ENCODE results near the gene HRAS. TPM values are rescaled to one million over a fixed set of nuclear protein-coding genes. Genes with fewer than 3 reads are reported as not detected.

HRAS gene
- total and polyA plus RNA-seq, 2 of the 13 experiments (the other 11 are each of a cell fraction or from before 2014, with no cell fraction given): 32.9 to 50.0 TPM

GRCh38 chr11:559020-559620 is 23.7 kb upstream of the HRAS start:
- in situ Hi-C loops (cut with HindIII; ENCODE audit: extremely low pct_ligation_motif_present, low pct_unique_long_range_greater_than_20kb): loop anchor here (5.0 to 10.0 kb wide), 2 partner anchors 38 to 66 kb away; partner anchors contain the start of genes CDHR5 and SCT
- peak overlapping the region; percentile 95 for H3K4me2 ChIP-seq (ENCODE audit: low read depth, low read length)
- H3K36me3 ChIP-seq (replicated peaks in 1 of 2; ENCODE audit: control insufficient read depth in 1 of 2, insufficient read depth in 2 of 2, low read length in 2 of 2): peaks cover 0 to 2% of the 10 kb centered on the region in 2 experiments; a peak in 3 of 5 replicates
- ChIA-PET CTCF (ENCODE audit: low intra/inter-chr PET ratio, low total read pairs) (no interaction called here), POLR2A (interaction anchor here (0.8 to 2.1 kb wide), 13 partner anchors 8 to 352 kb away, joined by 3 to 27 read pairs (median 5); partner anchors contain the start of genes BET1L, DEAF1, PHRF1 and RIC8A)
- H3K4me3 ChIP-seq (replicated peaks in 1 of 3; ENCODE audit: insufficient read depth in 1 of 3, low read depth in 2 of 3, low read length in 3 of 3): peak overlapping the region in 2 of 3 experiments; percentile 85 to 92; a peak in 2 of 6 replicates
- H3K9me3 ChIP-seq (ENCODE audit: low read length): no peaks in the 10 kb centered on the region
- H3K79me2 ChIP-seq (ENCODE audit: insufficient read depth, low read length): peaks cover 8% of the 10 kb centered on the region
- no peak overlapping the region for H2AFZ ChIP-seq (ENCODE audit: low read length)
- peak overlapping the region; percentile 34 for H3K27ac ChIP-seq (ENCODE audit: extremely low read length, insufficient read depth, low read length)
- H4K20me1 ChIP-seq (ENCODE audit: insufficient read depth, low read length): 0 out of 2 replicates have a peak, but pooled peaks cover 3% of the 10 kb centered on the region
- FAIRE-seq (no peak), ATAC-seq (no peak), DNase-seq (ENCODE audit: low spot score) (no peak)
- no TSS peak for BruUV-seq (replicated peaks)
- intact Hi-C loops (cut with micrococcal nuclease; ENCODE audit: unreplicated experiment): loop anchor here (10.0 kb wide), 1 partner anchor 56 kb away; the partner anchor contains the start of gene IRF7
- 48% methylated on average over 3 of the region's 15 CpGs for WGBS (ENCODE audit: low lambda C conversion rate)
- H3K27me3 ChIP-seq (ENCODE audit: control insufficient read depth in 1 of 2, insufficient read depth in 2 of 2, low read length in 2 of 2): no peaks in the 10 kb centered on the region
- peaks cover 72% of the 10 kb centered on the region for H3K4me1 ChIP-seq (ENCODE audit: insufficient read depth, low read length)
- H3K9ac ChIP-seq (ENCODE audit: insufficient read depth, low read depth, low read length): 0 out of 2 replicates have a peak overlapping the region, but pooled peaks have one; percentile 24
- TF ChIP-seq, protein P1, sequence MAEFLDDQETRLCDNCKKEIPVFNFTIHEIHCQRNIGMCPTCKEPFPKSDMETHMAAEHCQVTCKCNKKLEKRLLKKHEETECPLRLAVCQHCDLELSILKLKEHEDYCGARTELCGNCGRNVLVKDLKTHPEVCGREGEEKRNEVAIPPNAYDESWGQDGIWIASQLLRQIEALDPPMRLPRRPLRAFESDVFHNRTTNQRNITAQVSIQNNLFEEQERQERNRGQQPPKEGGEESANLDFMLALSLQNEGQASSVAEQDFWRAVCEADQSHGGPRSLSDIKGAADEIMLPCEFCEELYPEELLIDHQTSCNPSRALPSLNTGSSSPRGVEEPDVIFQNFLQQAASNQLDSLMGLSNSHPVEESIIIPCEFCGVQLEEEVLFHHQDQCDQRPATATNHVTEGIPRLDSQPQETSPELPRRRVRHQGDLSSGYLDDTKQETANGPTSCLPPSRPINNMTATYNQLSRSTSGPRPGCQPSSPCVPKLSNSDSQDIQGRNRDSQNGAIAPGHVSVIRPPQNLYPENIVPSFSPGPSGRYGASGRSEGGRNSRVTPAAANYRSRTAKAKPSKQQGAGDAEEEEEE (CRISPR knock-in tag; IDR thresholded peaks at IDR 0.05; ENCODE audit: borderline replicate concordance): 0 out of 2 replicates have a peak, but pooled peaks have one; percentile 37
- TF ChIP-seq RFX1 (IDR thresholded peaks at IDR 0.05) (peak; percentile 64), SPEN (CRISPR knock-in tag; IDR thresholded peaks at IDR 0.05; ENCODE audit: low read depth) (peak; percentile 52; the same call in 1 of the 2 replicates), EEA1 (CRISPR knock-in tag; IDR thresholded peaks at IDR 0.05; ENCODE audit: borderline replicate concordance) (0 out of 2 replicates have a peak, but pooled peaks have one; percentile 28), SNRNP70 (IDR thresholded peaks at IDR 0.05; ENCODE audit: low read depth, low read length) (no peak), CSRNP1 (CRISPR knock-in tag; IDR thresholded peaks at IDR 0.05) (0 out of 2 replicates have a peak, but pooled peaks have one; percentile 10), SNAPC2 (CRISPR knock-in tag; IDR thresholded peaks at IDR 0.05) (0 out of 2 replicates have a peak, but pooled peaks have one; percentile 34), ZNF564 (CRISPR knock-in tag; IDR thresholded peaks at IDR 0.05) (0 out of 2 replicates have a peak, but pooled peaks have one; percentile 13), ZNF569 (CRISPR knock-in tag; IDR thresholded peaks at IDR 0.05; ENCODE audit: borderline replicate concordance) (no peak), RFX3 (CRISPR knock-in tag; IDR thresholded peaks at IDR 0.05) (peak; percentile 49; the same call in 1 of the 2 replicates), PCBP1 (IDR thresholded peaks at IDR 0.05; ENCODE audit: borderline replicate concordance, low read depth, low read length) (0 out of 2 replicates have a peak, but pooled peaks have one; percentile 35), PATZ1 (CRISPR knock-in tag; IDR thresholded peaks at IDR 0.05) (0 out of 2 replicates have a peak, but pooled peaks have one; percentile 23), KLF12 (CRISPR knock-in tag; IDR thresholded peaks at IDR 0.05; ENCODE audit: borderline replicate concordance) (0 out of 2 replicates have a peak, but pooled peaks have one; percentile 66), ZNF572 (CRISPR knock-in tag; IDR thresholded peaks at IDR 0.05) (0 out of 2 replicates have a peak, but pooled peaks have one; percentile 33)
- TF ChIP-seq, protein P2, sequence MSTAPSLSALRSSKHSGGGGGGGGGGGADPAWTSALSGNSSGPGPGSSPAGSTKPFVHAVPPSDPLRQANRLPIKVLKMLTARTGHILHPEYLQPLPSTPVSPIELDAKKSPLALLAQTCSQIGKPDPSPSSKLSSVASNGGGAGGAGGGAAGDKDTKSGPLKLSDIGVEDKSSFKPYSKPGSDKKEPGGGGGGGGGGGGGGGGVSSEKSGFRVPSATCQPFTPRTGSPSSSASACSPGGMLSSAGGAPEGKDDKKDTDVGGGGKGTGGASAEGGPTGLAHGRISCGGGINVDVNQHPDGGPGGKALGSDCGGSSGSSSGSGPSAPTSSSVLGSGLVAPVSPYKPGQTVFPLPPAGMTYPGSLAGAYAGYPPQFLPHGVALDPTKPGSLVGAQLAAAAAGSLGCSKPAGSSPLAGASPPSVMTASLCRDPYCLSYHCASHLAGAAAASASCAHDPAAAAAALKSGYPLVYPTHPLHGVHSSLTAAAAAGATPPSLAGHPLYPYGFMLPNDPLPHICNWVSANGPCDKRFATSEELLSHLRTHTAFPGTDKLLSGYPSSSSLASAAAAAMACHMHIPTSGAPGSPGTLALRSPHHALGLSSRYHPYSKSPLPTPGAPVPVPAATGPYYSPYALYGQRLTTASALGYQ (CRISPR knock-in tag; IDR thresholded peaks at IDR 0.05): no peak
